HCT116 (cell line): ENCODE results near the gene KHK. TPM values are rescaled to one million over a fixed set of nuclear protein-coding genes. Genes with fewer than 3 reads are reported as not detected.

Experiments
- ATAC-seq: fragments of 200-7000 bp; cut with Tn5 transposase; 2 replicates; pipeline ENCODE4 v1.9.1; 2020; ENCODE audit warnings: mild to moderate bottlenecking, moderate library complexity
- BruUV-seq: library from RNA; stranded (reverse); fragments of 400-500 nt; replicated peaks from 2 replicates; lab custom pipeline; 2021; lab: Mats Ljungman, UMichigan
- CTCF ChIA-PET: fragments of 300-600 bp; sonication (Branson Sonifier 250); formaldehyde crosslinking; loops from one replicate; lab custom pipeline; 2021; ENCODE audit warnings: antibody characterized with exemption; lab: Charles Lee
- POLR2A ChIA-PET: fragments of 300-600, 350-600 bp; sonication (Branson Sonifier 250); formaldehyde crosslinking; loops from one replicate; lab custom pipeline; 2021; ENCODE audit warnings: antibody characterized with exemption; lab: Charles Lee
- RAD21 ChIA-PET, 2 experiments: fragments of 300-600 bp; sonication (Branson Sonifier 250); formaldehyde crosslinking; loops; one replicate each; lab custom pipeline; 2023; ENCODE audit warnings: low total read pairs in 2 of 2; ENCODE audit not compliant: uncharacterized antibody in 2 of 2, unreplicated experiment in 2 of 2, low non-redundant PET in 1 of 2; lab: Charles Lee
- DNase-seq: peaks from one replicate; pipeline ENCODE4 v3.0.0-alpha.2; 2010; ENCODE audit warnings: low read depth, low spot score
- H2AFZ ChIP-seq: fragments of 200-600 bp; shearing (Covaris generic), sonication (generic); 2 replicates; pipeline ENCODE4 v1.6.1; 2017; ENCODE audit warnings: low read depth, mixed run types, mixed read lengths, antibody characterized with exemption, low read length; ENCODE audit not compliant: poor library complexity, severe bottlenecking
- H3K27ac ChIP-seq: 2 replicates; pipeline ENCODE4 v1.5.1; 2012; ENCODE audit warnings: low read depth, low read length
- H3K27me3 ChIP-seq: fragments of 200-600 bp; sonication (generic); 2 replicates; pipeline ENCODE4 v1.6.1; 2016; ENCODE audit warnings: mixed run types, low read length, mixed read lengths; ENCODE audit not compliant: insufficient read depth
- H3K36me3 ChIP-seq, 2 experiments: fragments of 200-500 bp in 1 of 2; fragments of 200-600 bp in 1 of 2; sonication (Bioruptor generic) in 1 of 2; sonication (generic) in 1 of 2; 2 replicates each; pipeline versions ENCODE4 v1.5.1 to v1.6.1; 2014 to 2016; ENCODE audit warnings: low read length in 2 of 2, inconsistent platforms in 1 of 2, mixed read lengths in 1 of 2, mixed run types in 1 of 2; ENCODE audit not compliant: insufficient read depth in 2 of 2, control insufficient read depth in 1 of 2
- H3K4me1 ChIP-seq, 2 experiments: fragments of 200-600 bp in 1 of 2; sonication (generic) in 1 of 2; 2 replicates each; pipeline versions ENCODE4 v1.5.1 to v1.6.1; 2012 to 2017; ENCODE audit warnings: low read length in 2 of 2, inconsistent platforms in 1 of 2, mild to moderate bottlenecking in 1 of 2, mixed read lengths in 1 of 2, mixed run types in 1 of 2, moderate library complexity in 1 of 2; ENCODE audit not compliant: insufficient read depth in 2 of 2, control insufficient read depth in 1 of 2
- H3K4me2 ChIP-seq: fragments of 200-600 bp; sonication (generic); 2 replicates; pipeline ENCODE4 v1.6.1; 2017; ENCODE audit warnings: mixed run types, low read length, mixed read lengths
- H3K4me3 ChIP-seq, 2 experiments: fragments of 200-600 bp in 1 of 2; sonication (generic) in 1 of 2; replicated peaks in 1 of 2; 2 replicates each; pipeline ENCODE4 v1.5.1; 2011 to 2016; ENCODE audit warnings: low read length in 2 of 2, control low read depth in 1 of 2, low read depth in 1 of 2, mild to moderate bottlenecking in 1 of 2, mixed read lengths in 1 of 2, mixed run types in 1 of 2
- H3K79me2 ChIP-seq: fragments of 200-600 bp; sonication (generic); 2 replicates; pipeline ENCODE4 v1.6.1; 2017; ENCODE audit warnings: mild to moderate bottlenecking, mixed run types, low read length, moderate library complexity, mixed read lengths; ENCODE audit not compliant: insufficient read depth
- H3K9ac ChIP-seq: fragments of 200-600 bp; sonication (generic); 2 replicates; pipeline ENCODE4 v1.6.1; 2016; ENCODE audit warnings: low read length, mixed read lengths
- H3K9me2 ChIP-seq: fragments of 200-600 bp; sonication (generic), shearing (Covaris generic); 2 replicates; pipeline ENCODE4 v1.6.1; 2017; ENCODE audit warnings: mixed run types, mild to moderate bottlenecking, moderate library complexity; ENCODE audit not compliant: insufficient read depth
- H3K9me3 ChIP-seq, 2 experiments: fragments of 200-500 bp in 1 of 2; fragments of 200-600 bp in 1 of 2; sonication (Bioruptor generic) in 1 of 2; sonication (generic) in 1 of 2; 2 replicates each; pipeline ENCODE4 v1.6.1; 2014 to 2017; ENCODE audit warnings: low read length in 2 of 2, mixed read lengths in 2 of 2, inconsistent platforms in 1 of 2, low read depth in 1 of 2, mild to moderate bottlenecking in 1 of 2, mixed run types in 1 of 2, moderate library complexity in 1 of 2; ENCODE audit not compliant: control insufficient read depth in 1 of 2, insufficient read depth in 1 of 2
- H4K20me1 ChIP-seq: fragments of 200-600 bp; sonication (generic), shearing (Covaris generic); 2 replicates; pipeline ENCODE4 v1.6.1; 2017; ENCODE audit warnings: mixed run types, mild to moderate bottlenecking, moderate library complexity; ENCODE audit not compliant: insufficient read depth
- CBX3 ChIP-seq: IDR thresholded peaks from 2 replicates; pipeline ENCODE4 v1.6.1; 2012; ENCODE audit warnings: low read depth
- CEBPB ChIP-seq: IDR thresholded peaks from 2 replicates; pipeline ENCODE4 v1.6.1; 2012; ENCODE audit warnings: low read depth
- FOSL1 ChIP-seq: IDR thresholded peaks from 2 replicates; pipeline ENCODE4 v1.6.1; 2012; ENCODE audit warnings: low read depth
- MAX ChIP-seq: IDR thresholded peaks from 2 replicates; pipeline ENCODE4 v1.6.1; 2012
- RAD21 ChIP-seq: IDR thresholded peaks from 2 replicates; pipeline ENCODE4 v1.6.1; 2012; ENCODE audit warnings: low read depth, mild to moderate bottlenecking
- REST ChIP-seq: IDR thresholded peaks from 2 replicates; pipeline ENCODE4 v1.6.1; 2012; ENCODE audit warnings: low read depth
- SP1 ChIP-seq: IDR thresholded peaks from 2 replicates; pipeline ENCODE4 v1.6.1; 2012; ENCODE audit warnings: low read depth
- SRF ChIP-seq: IDR thresholded peaks from 2 replicates; pipeline ENCODE4 v1.6.1; 2012; ENCODE audit warnings: low read depth
- TCF7L2 ChIP-seq: IDR thresholded peaks from 2 replicates; pipeline ENCODE4 v1.7.0; 2011; ENCODE audit warnings: borderline replicate concordance, inconsistent platforms; ENCODE audit not compliant: insufficient read depth, insufficient read length; ENCODE audit errors: extremely low read depth
- ZBTB33 ChIP-seq: IDR thresholded peaks from 2 replicates; pipeline ENCODE4 v1.6.1; 2011; ENCODE audit warnings: mild to moderate bottlenecking, low read length, moderate library complexity; ENCODE audit not compliant: insufficient replicate concordance; ENCODE audit errors: extremely low read depth
- intact Hi-C: fragments of 100-400 bp; cut with micrococcal nuclease; formaldehyde crosslinking; loops from 2 replicates; pipeline ENCODE4 v1.10.0; 2022
- total RNA-seq: library from RNA; stranded (reverse); gene quantifications from one replicate; pipeline ENCODE4 v1.2.1, GENCODE V29; 2021; ENCODE audit not compliant: unreplicated experiment
- TF ChIP-seq, protein P1 (sequence below): IDR thresholded peaks from 2 replicates; pipeline ENCODE4 v1.6.1; 2012

The KHK gene
- total RNA-seq, 1 experiment from 2014 or later, result 6.7 TPM

- ATAC-seq, result no peak
- H3K9me2 ChIP-seq, result no peaks in the 10 kb centered on the region
- no peak for DNase-seq
- peaks cover 5% of the 10 kb centered on the region; the same call in 1 of the 2 replicates for H4K20me1 ChIP-seq
- CTCF ChIA-PET, result interaction anchor here (1.2 kb wide), 1 partner anchor 77 kb away, joined by 3 read pairs; no protein-coding TSS in a partner anchor
- peaks cover 39 to 53% of the 10 kb centered on the region in 2 experiments; a peak in 3 of 4 replicates for H3K36me3 ChIP-seq
- H3K27ac ChIP-seq, result no peak overlapping the region
- H2AFZ ChIP-seq, result no peak overlapping the region
- H3K9me3 ChIP-seq, result no peaks in the 10 kb centered on the region
- no peak overlapping the region for H3K9ac ChIP-seq
- H3K4me3 ChIP-seq, result no peak overlapping the region
- H3K79me2 ChIP-seq, result peaks cover 13% of the 10 kb centered on the region
- POLR2A ChIA-PET, result no interaction called here
- BruUV-seq, result no TSS peak
- RAD21 ChIA-PET, result no interaction called here
- TF ChIP-seq ZBTB33 (no peak), CBX3 (no peak)
- intact Hi-C loops, result no loop called here
- no peaks in the 10 kb centered on the region for H3K4me1 ChIP-seq
- H3K4me2 ChIP-seq, result no peak overlapping the region
- no peaks in the 10 kb centered on the region for H3K27me3 ChIP-seq
Observed at GRCh38 chr2:27039426-27039825, 47.1 kb upstream of the KHK start.

GRCh38 chr2:27039871-27040270, 46.7 kb upstream of the KHK start:
- Histone ChIP-seq H3K9me2 (no peaks in the 10 kb centered on the region), H2AFZ (no peak overlapping the region)
- TF ChIP-seq, protein P1, sequence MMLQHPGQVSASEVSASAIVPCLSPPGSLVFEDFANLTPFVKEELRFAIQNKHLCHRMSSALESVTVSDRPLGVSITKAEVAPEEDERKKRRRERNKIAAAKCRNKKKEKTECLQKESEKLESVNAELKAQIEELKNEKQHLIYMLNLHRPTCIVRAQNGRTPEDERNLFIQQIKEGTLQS, result no peak
- TF ChIP-seq FOSL1 (no peak), CEBPB (no peak), MAX (no peak), RAD21 (no peak), TCF7L2 (no peak), REST (no peak), SRF (no peak), SP1 (no peak)
- TF ChIP-seq, all 23 proteins: peak for 0
- ChIA-PET RAD21 (no interaction called here), POLR2A (no interaction called here), CTCF (interaction anchor here (1.2 kb wide), 1 partner anchor 78 kb away, joined by 3 read pairs; no protein-coding TSS in a partner anchor)
- no peak for DNase-seq
- peaks cover 39 to 51% of the 10 kb centered on the region in 2 experiments; a peak in 3 of 4 replicates for H3K36me3 ChIP-seq
- H3K27ac ChIP-seq, result no peak overlapping the region
- intact Hi-C loops, result no loop called here
- H3K4me3 ChIP-seq, result no peak overlapping the region
- H3K4me1 ChIP-seq, result no peaks in the 10 kb centered on the region
- H3K9ac ChIP-seq, result no peak overlapping the region
- ATAC-seq, result no peak
- H3K4me2 ChIP-seq, result no peak overlapping the region
- H4K20me1 ChIP-seq, result peaks cover 5% of the 10 kb centered on the region; the same call in 1 of the 2 replicates
- no peaks in the 10 kb centered on the region for H3K27me3 ChIP-seq
- H3K79me2 ChIP-seq, result peaks cover 10% of the 10 kb centered on the region; the same call in 1 of the 2 replicates
- H3K9me3 ChIP-seq, result no peaks in the 10 kb centered on the region
- no TSS peak for BruUV-seq
